K562 (cell line): ENCODE data around the gene MRPL30. TPM values are rescaled to one million over a fixed set of nuclear protein-coding genes. Genes with fewer than 3 reads are reported as not detected.

Experiments used
- CBX2 ChIP-seq: fragments of 200-600 bp; sonication (generic); IDR thresholded peaks from one replicate; pipeline ENCODE4 v1.6.1; 2012; ENCODE audit warnings: mild to moderate bottlenecking, low read length, inconsistent platforms; ENCODE audit not compliant: insufficient read depth, poor library complexity, severe bottlenecking
- CC2D1A ChIP-seq: fragments of 450-650 bp; IDR thresholded peaks from 2 replicates; pipeline ENCODE4 v1.6.1; 2017; ENCODE audit warnings: mild to moderate bottlenecking
- E2F4 ChIP-seq: sonication (generic); formaldehyde crosslinking; IDR thresholded peaks from 2 replicates; pipeline ENCODE4 v1.8.0; 2022; ENCODE audit warnings: mild to moderate bottlenecking, low read depth, missing genetic modification reagents
- FOXA3 ChIP-seq, 2 experiments: fragments of 450-650 bp in 1 of 2; sonication (generic) in 1 of 2; formaldehyde crosslinking; IDR thresholded peaks in 1 of 2; conservative IDR thresholded peaks in 1 of 2; 2 replicates each; pipeline versions ENCODE4 v1.4.0 to v1.8.0; 2020 to 2022; ENCODE audit warnings: mild to moderate bottlenecking in 2 of 2, missing genetic modification reagents in 1 of 2
- HCFC1 ChIP-seq: IDR thresholded peaks from 2 replicates; pipeline ENCODE4 v1.6.1; 2012; ENCODE audit warnings: low read depth, low read length, improper control_type of control experiment
- HMG20A ChIP-seq: fragments of 450-650 bp; formaldehyde crosslinking; conservative IDR thresholded peaks from 2 replicates; pipeline ENCODE4 v1.4.0; 2020; ENCODE audit warnings: mild to moderate bottlenecking, mixed read lengths
- KDM5B ChIP-seq: fragments of 200-600 bp; sonication (generic); IDR thresholded peaks from 2 replicates; pipeline ENCODE4 v1.6.1; 2012; ENCODE audit warnings: low read depth, mild to moderate bottlenecking, moderate library complexity, low read length, control low read depth, inconsistent platforms; ENCODE audit not compliant: insufficient replicate concordance
- KLF1 ChIP-seq: fragments of 450-650 bp; IDR thresholded peaks from 2 replicates; pipeline ENCODE4 v1.6.1; 2016; ENCODE audit warnings: missing genetic modification characterization, missing compliant biosample characterization
- LARP7 ChIP-seq: fragments of 450-650 bp; IDR thresholded peaks from 2 replicates; pipeline ENCODE4 v1.6.1; 2016
- NUFIP1 ChIP-seq: fragments of 450-650 bp; IDR thresholded peaks from 2 replicates; pipeline ENCODE4 v1.6.1; 2018; ENCODE audit not compliant: partially characterized antibody
- PTBP1 ChIP-seq: fragments of 200-400 bp; formaldehyde crosslinking; IDR thresholded peaks from 2 replicates; pipeline ENCODE4 v1.6.1; 2017; ENCODE audit warnings: low read depth, low read length
- SIN3A ChIP-seq, 2 experiments: fragments of 150-350 bp in 1 of 2; IDR thresholded peaks; 2 replicates each; pipeline ENCODE4 v1.6.1; 2011 to 2016; ENCODE audit warnings: borderline replicate concordance in 2 of 2, low read depth in 2 of 2, low read length in 2 of 2, mild to moderate bottlenecking in 2 of 2, moderate library complexity in 2 of 2; ENCODE audit not compliant: control insufficient read depth in 1 of 2
- SMARCB1 ChIP-seq: IDR thresholded peaks from 2 replicates; pipeline ENCODE4 v1.6.1; 2011; ENCODE audit warnings: improper control_type of control experiment, low read depth; ENCODE audit not compliant: insufficient read length
- TCF3 ChIP-seq: sonication (generic); formaldehyde crosslinking; IDR thresholded peaks from 2 replicates; pipeline ENCODE4 v1.4.0; 2020; ENCODE audit warnings: mild to moderate bottlenecking, missing genetic modification reagents
- TGIF2 ChIP-seq: sonication (generic); formaldehyde crosslinking; IDR thresholded peaks from 2 replicates; pipeline ENCODE4 v1.8.1; 2022; ENCODE audit warnings: mild to moderate bottlenecking, missing genetic modification reagents, moderate library complexity
- TSC22D4 ChIP-seq: fragments of 450-650 bp; IDR thresholded peaks from 2 replicates; pipeline ENCODE4 v1.6.1; 2016; ENCODE audit warnings: missing genetic modification characterization, missing biosample characterization, control low read depth
- ZEB2 ChIP-seq: fragments of 450-650 bp; IDR thresholded peaks from 2 replicates; pipeline ENCODE4 v1.6.1; 2016
- ZNF583 ChIP-seq: fragments of 250-450 bp; sonication (Bioruptor Pico); IDR thresholded peaks from 2 replicates; pipeline ENCODE4 v1.4.0; 2020
- ZNF644 ChIP-seq: fragments of 200-800 bp; sonication (Bioruptor generic); IDR thresholded peaks from 2 replicates; pipeline ENCODE4 v1.6.1; 2016; ENCODE audit warnings: low read depth, missing genetic modification characterization, missing compliant biosample characterization
- polyA plus RNA-seq, 8 experiments: library from polyadenylated mRNA; depleted of rRNA in 4 of 8; stranded (reverse) in 5 of 8; unstranded in 3 of 8; fragments of >200 nt; fragmentation: Nextera tagmentation in 2 of 8; fragmentation: Illumina TruSeq in 1 of 8; extraction: Ambion mirVana in 2 of 8; extraction: Trizol in 1 of 8; gene quantifications; 2 replicates each; pipeline versions ENCODE4 v1.2.1 to v1.2.3, GENCODE V29; 2011 to 2014; ENCODE audit warnings: inconsistent platforms in 1 of 8, missing spikeins in 1 of 8
- total RNA-seq, 7 experiments: library from RNA; depleted of rRNA in 6 of 7; stranded (reverse); fragments of >200 nt in 6 of 7; fragmentation: Illumina TruSeq in 2 of 7; extraction: Trizol in 2 of 7; gene quantifications; 2 replicates each; pipeline versions ENCODE4 v1.2.1 to v1.2.3, GENCODE V29; 2011 to 2021; ENCODE audit warnings: low replicate concordance in 1 of 7
- TF ChIP-seq, protein P1 (sequence below): sonication (generic); formaldehyde crosslinking; IDR thresholded peaks from 2 replicates; pipeline ENCODE4 v1.8.0; 2022; ENCODE audit warnings: missing genetic modification reagents, mild to moderate bottlenecking, moderate library complexity, borderline replicate concordance
- TF ChIP-seq, protein P2 (sequence below): fragments of 450-650 bp; conservative IDR thresholded peaks from 2 replicates; pipeline ENCODE4 v1.6.1; 2016; ENCODE audit warnings: missing genetic modification characterization, low read depth, mild to moderate bottlenecking, missing compliant biosample characterization, moderate library complexity
- TF ChIP-seq, protein P3 (sequence below): fragments of 250-450 bp; sonication (Bioruptor Pico); IDR thresholded peaks from 2 replicates; pipeline ENCODE4 v1.9.0; 2021; ENCODE audit warnings: mild to moderate bottlenecking, inconsistent platforms

Gene MRPL30
- total and polyA plus RNA-seq, 9 of the 15 experiments (the other 6 are each of a cell fraction or from before 2014, with no cell fraction given), result 63.3 to 130 (median 87.0) TPM

- peak in 1 of 2 experiments; percentile 66; a peak in 2 of 4 replicates for TF ChIP-seq FOXA3 (CRISPR knock-in tag; conservative IDR thresholded peaks at IDR 0.05 in 1 of 2, IDR thresholded peaks at IDR 0.05 in 1 of 2)
- TF ChIP-seq, protein P1, sequence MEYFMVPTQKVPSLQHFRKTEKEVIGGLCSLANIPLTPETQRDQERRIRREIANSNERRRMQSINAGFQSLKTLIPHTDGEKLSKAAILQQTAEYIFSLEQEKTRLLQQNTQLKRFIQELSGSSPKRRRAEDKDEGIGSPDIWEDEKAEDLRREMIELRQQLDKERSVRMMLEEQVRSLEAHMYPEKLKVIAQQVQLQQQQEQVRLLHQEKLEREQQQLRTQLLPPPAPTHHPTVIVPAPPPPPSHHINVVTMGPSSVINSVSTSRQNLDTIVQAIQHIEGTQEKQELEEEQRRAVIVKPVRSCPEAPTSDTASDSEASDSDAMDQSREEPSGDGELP (CRISPR knock-in tag), result peak; percentile 87
- TF ChIP-seq TSC22D4 (tag), result no peak
- TF ChIP-seq ZNF583, result 0 out of 2 replicates have a peak, but pooled peaks have one; percentile 44
- TF ChIP-seq, protein P2, sequence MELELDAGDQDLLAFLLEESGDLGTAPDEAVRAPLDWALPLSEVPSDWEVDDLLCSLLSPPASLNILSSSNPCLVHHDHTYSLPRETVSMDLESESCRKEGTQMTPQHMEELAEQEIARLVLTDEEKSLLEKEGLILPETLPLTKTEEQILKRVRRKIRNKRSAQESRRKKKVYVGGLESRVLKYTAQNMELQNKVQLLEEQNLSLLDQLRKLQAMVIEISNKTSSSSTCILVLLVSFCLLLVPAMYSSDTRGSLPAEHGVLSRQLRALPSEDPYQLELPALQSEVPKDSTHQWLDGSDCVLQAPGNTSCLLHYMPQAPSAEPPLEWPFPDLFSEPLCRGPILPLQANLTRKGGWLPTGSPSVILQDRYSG (tag), result no peak
- peak; percentile 92 for TF ChIP-seq KDM5B
- no peak for TF ChIP-seq KLF1 (tag)
- TF ChIP-seq TCF3 (CRISPR knock-in tag), result peak; percentile 52
- peak; percentile 44; the same call in 1 of the 2 replicates for TF ChIP-seq ZEB2
- TF ChIP-seq NUFIP1, result no peak
- no peak for TF ChIP-seq HMG20A
- TF ChIP-seq SIN3A (IDR thresholded peaks at IDR 0.05; ENCODE audit: borderline replicate concordance in 2 of 2, control insufficient read depth in 1 of 2, low read depth in 2 of 2, low read length in 2 of 2), result peak; percentile 38 to 59; a peak in 2 of 4 replicates
- no peak for TF ChIP-seq ZNF644 (tag)
- no peak for TF ChIP-seq TGIF2 (CRISPR knock-in tag)
- no peak for TF ChIP-seq CBX2
- TF ChIP-seq E2F4 (CRISPR knock-in tag), result 0 out of 2 replicates have a peak, but pooled peaks have one; percentile 18
- TF ChIP-seq, protein P3, sequence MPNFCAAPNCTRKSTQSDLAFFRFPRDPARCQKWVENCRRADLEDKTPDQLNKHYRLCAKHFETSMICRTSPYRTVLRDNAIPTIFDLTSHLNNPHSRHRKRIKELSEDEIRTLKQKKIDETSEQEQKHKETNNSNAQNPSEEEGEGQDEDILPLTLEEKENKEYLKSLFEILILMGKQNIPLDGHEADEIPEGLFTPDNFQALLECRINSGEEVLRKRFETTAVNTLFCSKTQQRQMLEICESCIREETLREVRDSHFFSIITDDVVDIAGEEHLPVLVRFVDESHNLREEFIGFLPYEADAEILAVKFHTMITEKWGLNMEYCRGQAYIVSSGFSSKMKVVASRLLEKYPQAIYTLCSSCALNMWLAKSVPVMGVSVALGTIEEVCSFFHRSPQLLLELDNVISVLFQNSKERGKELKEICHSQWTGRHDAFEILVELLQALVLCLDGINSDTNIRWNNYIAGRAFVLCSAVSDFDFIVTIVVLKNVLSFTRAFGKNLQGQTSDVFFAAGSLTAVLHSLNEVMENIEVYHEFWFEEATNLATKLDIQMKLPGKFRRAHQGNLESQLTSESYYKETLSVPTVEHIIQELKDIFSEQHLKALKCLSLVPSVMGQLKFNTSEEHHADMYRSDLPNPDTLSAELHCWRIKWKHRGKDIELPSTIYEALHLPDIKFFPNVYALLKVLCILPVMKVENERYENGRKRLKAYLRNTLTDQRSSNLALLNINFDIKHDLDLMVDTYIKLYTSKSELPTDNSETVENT, result peak; percentile 78
- no peak for TF ChIP-seq LARP7
- no peak for TF ChIP-seq SMARCB1
- peak; percentile 59 for TF ChIP-seq HCFC1
- TF ChIP-seq PTBP1, result no peak
- no peak for TF ChIP-seq CC2D1A
These were observed 26.1 kb upstream of the MRPL30 start, which contains the start of the genes LIPT1 and TSGA10 (continued) for GRCh38 chr2:99154643-99155536.
